Suprapubic skin (tissue), 4 donors: Measurements from ENCODE around the gene SCT. TPM values are rescaled to one million over a fixed set of nuclear protein-coding genes. Genes with fewer than 3 reads are reported as not detected.
A peak's percentile ranks its signal among the peaks of the same experiment; 100 is the strongest.

Experiments used
- DNase-seq, 2 donors: peaks; one replicate each; pipeline ENCODE4 v3.0.0-alpha.2; 2019; ENCODE audit warnings: low spot score in 2 of 2
- H3K27ac ChIP-seq: fragments of 200-600 bp; sonication (generic); one replicate; pipeline ENCODE4 v1.5.1; 2019
- H3K27me3 ChIP-seq: fragments of 200-600 bp; sonication (generic); one replicate; pipeline ENCODE4 v1.5.1; 2019
- H3K36me3 ChIP-seq: fragments of 200-600 bp; sonication (generic); one replicate; pipeline ENCODE4 v1.5.1; 2019
- H3K4me1 ChIP-seq: fragments of 200-600 bp; sonication (generic); one replicate; pipeline ENCODE4 v1.5.1; 2019
- H3K4me3 ChIP-seq: fragments of 200-600 bp; sonication (generic); one replicate; pipeline ENCODE4 v1.5.1; 2019; ENCODE audit warnings: mild to moderate bottlenecking
- H3K9me3 ChIP-seq: fragments of 200-600 bp; sonication (generic); one replicate; pipeline ENCODE4 v1.5.1; 2019
- EP300 ChIP-seq: sonication (generic); formaldehyde crosslinking; IDR thresholded peaks from one replicate; pipeline ENCODE4 v1.6.1; 2017; ENCODE audit warnings: antibody characterized with exemption
- POLR2A ChIP-seq, 2 donors: fragments of 450-650 bp; IDR thresholded peaks; one replicate each; pipeline ENCODE4 v1.6.1; 2017; ENCODE audit warnings: antibody characterized with exemption in 2 of 2, mild to moderate bottlenecking in 2 of 2, moderate library complexity in 2 of 2
- POLR2AphosphoS5 ChIP-seq, 3 donors: sonication (generic); formaldehyde crosslinking; IDR thresholded peaks; one replicate each; pipeline ENCODE4 v1.6.1; 2017; ENCODE audit warnings: antibody characterized with exemption in 3 of 3
- WGBS: methylation state at CpG from one replicate; pipeline ENCODE4 v1.1.5; 2018; 5-methylcytosine and 5-hydroxymethylcytosine counted together
- total RNA-seq, 4 donors: library from RNA; depleted of rRNA; stranded (reverse); fragments of >200 nt; gene quantifications; one replicate each; pipeline ENCODE4 v1.1.0, GENCODE V29; 2016
- TF ChIP-seq, protein P1 (sequence below), 2 donors: fragments of 200-600 bp in 1 of 2; fragments of 450-650 bp in 1 of 2; sonication (generic) in 1 of 2; IDR thresholded peaks; one replicate each; pipeline ENCODE4 v1.5.1; 2016 to 2019; ENCODE audit warnings: antibody characterized with exemption in 2 of 2, mild to moderate bottlenecking in 1 of 2, moderate library complexity in 1 of 2

SCT gene, protein sequence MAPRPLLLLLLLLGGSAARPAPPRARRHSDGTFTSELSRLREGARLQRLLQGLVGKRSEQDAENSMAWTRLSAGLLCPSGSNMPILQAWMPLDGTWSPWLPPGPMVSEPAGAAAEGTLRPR
- not detected for total RNA-seq

DNA sequence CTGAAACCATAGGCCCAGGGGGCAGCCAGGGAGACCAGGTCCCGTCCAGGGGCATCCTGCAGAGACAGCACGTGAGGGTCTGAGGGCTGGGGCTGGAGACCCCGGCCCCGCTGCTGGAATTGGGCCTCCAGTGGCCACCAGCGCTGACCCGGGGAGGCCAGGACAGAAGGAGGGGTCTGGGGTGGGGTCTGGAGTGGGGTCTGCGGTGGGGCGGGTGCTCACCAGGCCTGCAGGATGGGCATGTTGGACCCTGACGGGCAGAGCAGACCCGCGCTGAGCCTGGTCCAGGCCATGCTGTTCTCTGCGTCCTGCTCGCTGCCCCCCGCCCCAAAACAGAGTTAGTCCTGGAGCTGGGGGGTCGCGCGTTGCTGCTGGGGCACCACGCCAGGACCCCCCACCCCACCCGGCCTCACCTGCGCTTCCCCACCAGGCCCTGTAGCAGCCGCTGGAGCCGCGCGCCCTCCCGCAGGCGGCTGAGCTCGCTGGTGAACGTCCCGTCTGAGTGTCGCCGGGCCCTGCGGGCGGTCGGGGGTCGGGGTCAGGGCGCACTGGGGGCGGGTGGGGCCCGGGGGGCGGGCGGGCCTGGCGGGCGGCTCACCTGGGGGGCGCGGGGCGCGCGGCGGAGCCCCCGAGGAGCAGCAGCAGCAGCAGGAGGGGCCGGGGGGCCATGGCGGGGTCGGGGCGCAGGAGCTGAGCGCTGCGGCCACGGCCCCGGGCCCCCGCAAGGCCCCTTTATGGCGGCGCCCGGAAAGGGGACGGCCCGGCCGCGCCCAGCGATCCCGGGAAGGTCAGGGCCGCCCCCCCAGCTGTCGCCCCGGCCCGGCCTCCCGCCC lies at the start of gene SCT:
Gene SCT, minus strand, starts transcription at position 707 of the 833 bp plus-strand sequence. Its CDS starts 38 bp downstream, at position 669.
- no peak for DNase-seq
- WGBS = 80% methylated on average over 2 of the region's 72 CpGs
- Histone ChIP-seq H3K4me3 (no peak within 1 kb of the TSS), H3K36me3 (no peaks in the 10 kb centered on the region), H3K27me3 (peaks cover 35% of the 10 kb centered on the region), H3K27ac (no peak within 1 kb of the TSS), H3K4me1 (peaks cover 9% of the 10 kb centered on the region), H3K9me3 (no peaks in the 10 kb centered on the region)
- TF ChIP-seq, protein P1, sequence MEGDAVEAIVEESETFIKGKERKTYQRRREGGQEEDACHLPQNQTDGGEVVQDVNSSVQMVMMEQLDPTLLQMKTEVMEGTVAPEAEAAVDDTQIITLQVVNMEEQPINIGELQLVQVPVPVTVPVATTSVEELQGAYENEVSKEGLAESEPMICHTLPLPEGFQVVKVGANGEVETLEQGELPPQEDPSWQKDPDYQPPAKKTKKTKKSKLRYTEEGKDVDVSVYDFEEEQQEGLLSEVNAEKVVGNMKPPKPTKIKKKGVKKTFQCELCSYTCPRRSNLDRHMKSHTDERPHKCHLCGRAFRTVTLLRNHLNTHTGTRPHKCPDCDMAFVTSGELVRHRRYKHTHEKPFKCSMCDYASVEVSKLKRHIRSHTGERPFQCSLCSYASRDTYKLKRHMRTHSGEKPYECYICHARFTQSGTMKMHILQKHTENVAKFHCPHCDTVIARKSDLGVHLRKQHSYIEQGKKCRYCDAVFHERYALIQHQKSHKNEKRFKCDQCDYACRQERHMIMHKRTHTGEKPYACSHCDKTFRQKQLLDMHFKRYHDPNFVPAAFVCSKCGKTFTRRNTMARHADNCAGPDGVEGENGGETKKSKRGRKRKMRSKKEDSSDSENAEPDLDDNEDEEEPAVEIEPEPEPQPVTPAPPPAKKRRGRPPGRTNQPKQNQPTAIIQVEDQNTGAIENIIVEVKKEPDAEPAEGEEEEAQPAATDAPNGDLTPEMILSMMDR (IDR thresholded peaks at IDR 0.05) = no peak
- TF ChIP-seq EP300 = no peak
- no peak for TF ChIP-seq POLR2AphosphoS5 (IDR thresholded peaks at IDR 0.05)
- no peak for TF ChIP-seq POLR2A (IDR thresholded peaks at IDR 0.05)

DNA sequence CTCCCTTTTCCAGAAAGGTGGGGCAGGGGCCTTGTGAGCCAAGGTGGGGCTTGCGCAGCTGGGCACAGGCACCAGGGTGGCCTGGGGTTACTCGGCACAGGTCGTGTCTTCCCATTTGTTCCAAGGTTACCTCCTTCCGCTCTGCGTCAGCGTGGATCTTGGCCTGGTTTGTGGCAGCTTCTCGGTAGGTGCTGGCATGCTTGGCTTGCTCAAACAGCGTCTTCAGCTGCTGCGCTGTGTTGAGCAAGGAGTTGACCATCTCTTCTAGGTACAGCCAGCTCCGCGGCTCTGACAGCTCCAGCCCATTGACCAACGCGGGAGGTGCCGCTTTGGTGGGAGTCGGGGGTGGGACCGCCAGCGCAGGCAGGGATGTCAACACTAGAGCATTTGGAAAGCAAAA lies 47.4 kb upstream of the SCT start:
- Histone ChIP-seq H3K4me3 (no peak overlapping the region), H3K27ac (no peak overlapping the region), H3K27me3 (no peaks in the 10 kb centered on the region), H3K36me3 (peaks cover 77% of the 10 kb centered on the region), H3K9me3 (no peaks in the 10 kb centered on the region), H3K4me1 (no peaks in the 10 kb centered on the region)
- 92% methylated on average over 17 of the region's 17 CpGs for WGBS
- TF ChIP-seq EP300 = no peak
- TF ChIP-seq, protein P1 (IDR thresholded peaks at IDR 0.05) = no peak
- no peak for TF ChIP-seq POLR2AphosphoS5 (IDR thresholded peaks at IDR 0.05)
- no peak for DNase-seq

DNA sequence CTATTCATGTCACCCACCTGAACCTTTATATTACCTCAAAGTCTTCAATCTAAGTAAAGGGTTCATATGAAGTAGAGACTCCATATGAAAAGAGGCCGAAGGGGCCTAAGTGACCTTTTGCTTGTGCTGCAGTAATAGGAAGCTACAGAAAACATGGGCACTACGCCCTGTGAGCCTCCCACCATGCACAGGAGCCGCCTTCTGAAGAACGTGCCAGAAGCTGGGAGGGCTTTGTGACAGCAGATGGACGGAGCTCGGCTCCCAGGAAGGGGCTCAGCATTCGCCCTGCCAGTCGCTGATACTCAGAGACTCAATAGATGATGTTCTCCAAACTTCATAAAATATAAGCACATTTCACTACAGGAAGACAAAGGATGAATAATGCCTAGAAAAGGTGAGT lies 46.9 kb upstream of the SCT start:
- Histone ChIP-seq H3K36me3 (peaks cover 73% of the 10 kb centered on the region), H3K4me3 (no peak overlapping the region), H3K4me1 (no peaks in the 10 kb centered on the region), H3K9me3 (no peaks in the 10 kb centered on the region), H3K27ac (no peak overlapping the region), H3K27me3 (no peaks in the 10 kb centered on the region)
- TF ChIP-seq EP300 (no peak), POLR2A (IDR thresholded peaks at IDR 0.05) (no peak), POLR2AphosphoS5 (IDR thresholded peaks at IDR 0.05) (no peak)
- TF ChIP-seq, protein P1 (IDR thresholded peaks at IDR 0.05) = no peak
- 90% methylated on average over 8 of the region's 8 CpGs for WGBS
- DNase-seq = no peak

DNA sequence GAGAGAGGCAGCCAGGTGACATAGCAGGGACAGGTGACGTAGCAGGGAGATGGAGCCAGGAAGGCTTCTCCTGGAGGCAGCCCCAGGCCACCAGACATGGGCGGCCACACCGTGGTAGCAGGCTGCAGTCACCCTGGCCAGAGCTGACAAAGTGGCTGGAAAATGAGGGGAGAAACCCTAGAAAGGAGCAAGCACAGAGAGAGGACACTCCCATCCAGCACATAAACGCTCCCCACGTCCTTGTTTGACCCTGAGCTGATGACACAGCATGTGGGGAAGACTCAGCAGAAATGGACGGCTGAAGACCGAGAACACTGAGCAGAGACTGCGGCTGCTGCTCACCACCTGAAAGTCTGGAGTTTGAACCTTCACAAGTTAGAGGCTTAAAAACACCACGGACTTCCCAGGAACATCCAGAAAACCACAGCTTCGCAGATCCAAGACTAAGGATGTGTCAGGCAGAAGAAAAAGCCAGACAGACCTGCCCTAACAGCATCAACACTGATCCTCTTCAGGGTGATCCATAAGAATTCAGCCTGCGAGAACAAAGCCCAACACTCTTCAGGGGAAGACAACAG lies 38.8 kb upstream of the SCT start:
- Histone ChIP-seq H3K27me3 (no peaks in the 10 kb centered on the region), H3K4me1 (peaks cover 11% of the 10 kb centered on the region), H3K27ac (peak overlapping the region; percentile 45), H3K9me3 (no peaks in the 10 kb centered on the region), H3K36me3 (peaks cover 14% of the 10 kb centered on the region), H3K4me3 (no peak overlapping the region)
- WGBS = 42% methylated on average over 11 of the region's 11 CpGs
- no peak for DNase-seq
- TF ChIP-seq POLR2A (IDR thresholded peaks at IDR 0.05) = no peak
- TF ChIP-seq POLR2AphosphoS5 (IDR thresholded peaks at IDR 0.05) = no peak
- no peak for TF ChIP-seq EP300
- TF ChIP-seq, protein P1 (IDR thresholded peaks at IDR 0.05) = no peak

DNA sequence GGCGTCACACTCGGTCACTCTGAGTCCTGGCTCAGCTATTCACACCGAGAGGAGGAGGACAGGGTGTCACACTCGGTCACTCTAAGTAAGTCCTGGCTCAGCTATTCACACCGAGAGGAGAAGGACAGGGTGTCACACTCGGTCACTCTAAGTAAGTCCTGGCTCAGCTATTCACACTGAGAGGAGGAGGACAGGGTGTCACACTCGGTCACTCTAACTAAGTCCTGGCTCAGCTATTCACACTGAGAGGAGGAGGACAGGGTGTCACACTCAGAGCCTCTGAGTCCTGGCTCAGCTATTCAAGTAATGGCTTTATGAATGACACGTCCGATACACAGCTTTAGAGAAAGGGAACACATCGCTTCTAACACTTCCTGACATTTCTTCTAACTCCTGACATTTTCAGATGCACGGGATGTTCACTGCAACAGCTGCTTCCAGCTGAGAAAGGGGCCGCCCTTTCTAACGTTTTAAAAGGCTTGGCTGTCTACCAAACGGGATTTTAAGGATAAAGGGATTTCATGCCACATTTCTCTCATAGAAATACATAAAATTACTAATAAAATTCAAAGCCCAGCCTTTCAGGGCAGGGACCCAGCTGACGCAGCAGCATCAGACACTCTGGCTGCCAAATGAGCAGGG lies 38.2 kb upstream of the SCT start:
- Histone ChIP-seq H3K4me3 (no peak overlapping the region), H3K4me1 (peaks cover 11% of the 10 kb centered on the region), H3K27ac (peak overlapping the region; percentile 45), H3K27me3 (no peaks in the 10 kb centered on the region), H3K36me3 (peaks cover 20% of the 10 kb centered on the region), H3K9me3 (no peaks in the 10 kb centered on the region)
- no peak for DNase-seq
- 56% methylated on average over 8 of the region's 15 CpGs for WGBS
- TF ChIP-seq POLR2AphosphoS5 (IDR thresholded peaks at IDR 0.05) = no peak
- no peak for TF ChIP-seq EP300
- no peak for TF ChIP-seq POLR2A (IDR thresholded peaks at IDR 0.05)
- TF ChIP-seq, protein P1 (IDR thresholded peaks at IDR 0.05) = no peak
